ENCODE data around the gene TFB2M. TPM values are rescaled to one million over a fixed set of nuclear protein-coding genes. Genes with fewer than 3 reads are reported as not detected.
A peak's percentile ranks its signal among the peaks of the same experiment; 100 is the strongest.

TFB2M gene
- total RNA-seq, 1 experiment from 2014 or later, result 45.3 TPM

DNA sequence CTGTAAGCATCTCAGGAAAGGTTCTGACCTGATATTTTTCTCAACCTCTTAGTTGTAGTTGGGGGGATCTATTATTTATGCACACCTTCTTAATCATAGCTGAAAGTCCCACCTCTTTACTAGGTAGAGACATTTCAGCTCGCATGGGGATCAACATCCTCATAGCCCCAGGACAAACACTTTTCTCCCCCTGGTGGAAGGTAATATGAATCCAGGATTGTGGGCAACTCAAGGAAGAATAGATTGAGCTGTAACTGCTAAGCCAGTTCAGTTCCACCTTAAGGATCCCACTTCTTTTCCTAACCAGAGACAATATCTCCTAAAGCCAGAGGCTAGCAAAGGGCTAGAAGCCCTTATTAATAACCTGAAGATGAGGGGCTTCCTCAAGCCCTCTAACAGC is 33.5 kb downstream of the TFB2M start:
- in situ Hi-C loops (cut with HindIII; ENCODE audit: low pct_unique_long_range_greater_than_20kb, low sequenced_read_pairs), result loop anchor here (25.0 kb wide), 1 partner anchor 130 kb away; no protein-coding TSS in a partner anchor
- no peak for DNase-seq (ENCODE audit: low read depth, low spot score)

DNA sequence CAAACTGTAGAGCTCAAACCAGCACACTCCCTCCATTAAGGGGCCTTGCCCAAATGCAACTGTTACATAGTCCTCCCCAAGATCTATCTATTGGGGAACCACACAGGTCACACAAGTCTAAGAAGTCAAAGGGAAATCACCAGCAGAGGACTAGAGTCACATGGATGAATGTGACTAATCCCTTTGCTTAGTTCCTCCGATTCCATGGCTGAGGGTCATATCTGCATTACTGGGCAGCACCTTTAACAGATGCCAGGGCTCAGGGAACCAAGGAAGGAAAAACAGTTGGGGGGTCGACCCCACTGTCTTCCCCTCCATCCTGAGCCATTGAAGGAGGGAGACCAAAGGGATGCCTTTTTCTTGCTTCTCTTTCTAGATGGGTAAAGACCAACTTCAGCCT is 35.6 kb downstream of the TFB2M start:
- in situ Hi-C loops (cut with HindIII; ENCODE audit: low pct_unique_long_range_greater_than_20kb, low sequenced_read_pairs), result loop anchor here (25.0 kb wide), 1 partner anchor 132 kb away; no protein-coding TSS in a partner anchor
- no peak for DNase-seq (ENCODE audit: low read depth, low spot score)

DNA sequence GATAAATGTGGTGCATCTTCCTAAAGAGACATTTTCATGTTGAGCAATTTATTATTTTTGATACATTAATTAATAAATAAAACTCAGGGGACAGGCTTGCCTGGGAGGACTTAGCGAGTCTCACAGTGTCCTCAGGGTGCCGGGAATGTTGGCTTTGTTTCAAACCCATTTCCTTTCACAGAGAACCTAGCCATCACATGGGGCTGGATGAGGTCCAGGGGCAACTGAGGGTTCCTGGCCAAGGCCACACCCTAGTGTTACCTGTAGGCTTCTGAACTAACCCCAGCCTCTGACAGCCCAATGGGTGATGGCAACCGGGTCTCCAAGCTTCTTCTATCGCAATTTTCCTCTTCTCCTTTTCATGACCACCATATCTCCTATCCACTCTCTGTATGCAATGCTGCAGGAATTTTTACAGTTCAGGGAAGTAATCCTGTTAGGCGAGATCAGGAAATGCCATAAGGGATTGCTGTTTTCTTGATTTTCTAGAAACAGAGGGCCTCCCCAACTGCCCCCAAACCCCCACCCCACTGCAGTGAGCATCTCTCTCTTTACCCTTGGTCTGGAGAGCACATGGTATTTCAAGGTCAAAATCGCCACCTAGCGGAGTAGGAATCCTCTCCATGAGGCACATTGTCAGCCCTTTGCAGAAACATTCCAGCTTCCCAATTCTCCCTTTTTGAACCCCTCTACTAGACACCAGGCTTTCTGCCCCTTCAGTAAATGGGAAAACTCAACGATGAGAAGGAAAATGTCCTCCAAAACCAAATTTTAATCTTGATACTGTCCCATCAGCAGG is 36.9 kb downstream of the TFB2M start:
- in situ Hi-C loops (cut with HindIII; ENCODE audit: low pct_unique_long_range_greater_than_20kb, low sequenced_read_pairs), result loop anchor here (25.0 kb wide), 1 partner anchor 133 kb away; no protein-coding TSS in a partner anchor
- DNase-seq (ENCODE audit: low read depth, low spot score), result peak; percentile 47

DNA sequence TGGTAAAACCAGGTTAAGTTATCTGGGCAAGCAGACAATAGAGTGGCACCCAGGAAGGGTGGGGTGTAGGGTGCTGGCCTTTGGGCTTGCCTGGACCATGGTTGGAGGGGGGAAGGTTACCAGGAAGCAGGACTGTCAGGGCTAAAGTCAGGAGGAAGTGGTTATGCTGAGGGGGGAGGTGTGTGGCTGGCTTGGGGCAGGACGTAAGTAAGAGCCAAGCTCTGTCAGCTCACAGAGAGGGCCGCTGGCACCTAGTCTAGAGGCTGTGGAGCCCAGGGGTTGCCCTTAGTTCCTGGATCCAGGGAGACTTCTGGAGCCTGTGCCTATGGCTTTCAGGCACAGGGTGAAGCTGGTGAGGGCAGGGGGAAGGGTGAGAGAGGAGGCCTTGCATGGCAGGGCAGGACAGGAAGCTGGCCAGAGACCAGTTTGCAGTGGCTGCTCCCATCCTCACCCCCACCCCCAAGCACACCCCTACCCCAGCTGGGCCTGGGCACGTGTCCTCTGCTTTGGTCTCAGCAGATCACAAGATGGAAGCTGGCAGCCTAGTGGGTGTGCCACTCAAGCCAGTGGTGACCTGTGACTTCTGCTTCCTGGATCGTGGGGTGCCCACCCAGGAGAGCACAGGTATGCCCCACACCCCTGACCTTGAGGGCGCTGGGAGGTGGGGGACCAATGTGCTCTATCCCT is 38.5 kb downstream of the TFB2M start:
- in situ Hi-C loops (cut with HindIII; ENCODE audit: low pct_unique_long_range_greater_than_20kb, low sequenced_read_pairs), result loop anchor here (25.0 kb wide), 1 partner anchor 135 kb away; no protein-coding TSS in a partner anchor
- DNase-seq (ENCODE audit: low read depth, low spot score), result no peak

DNA sequence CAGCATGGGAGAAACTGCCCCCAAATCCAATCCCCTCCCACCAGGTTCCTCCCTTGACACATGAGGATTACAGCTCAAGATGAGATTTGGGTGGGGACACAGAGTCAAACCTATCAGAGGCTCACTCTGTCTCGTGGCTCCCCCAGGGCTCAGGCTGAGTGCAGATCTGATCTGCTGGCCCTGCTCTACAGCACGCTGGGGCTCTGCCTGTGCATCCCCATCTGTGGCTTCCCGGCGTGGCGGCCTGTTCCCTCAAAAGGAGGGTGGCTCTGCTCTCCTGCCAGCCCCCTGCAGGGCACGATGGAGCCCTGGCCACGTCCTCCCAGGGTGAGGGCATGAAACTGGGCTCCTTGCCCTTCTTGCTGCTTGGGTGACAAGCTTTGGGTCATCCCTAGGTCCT is 39.1 kb downstream of the TFB2M start:
- no peak for DNase-seq (ENCODE audit: low read depth, low spot score)
- in situ Hi-C loops (cut with HindIII; ENCODE audit: low pct_unique_long_range_greater_than_20kb, low sequenced_read_pairs), result loop anchor here (25.0 kb wide), 1 partner anchor 135 kb away; no protein-coding TSS in a partner anchor

DNA sequence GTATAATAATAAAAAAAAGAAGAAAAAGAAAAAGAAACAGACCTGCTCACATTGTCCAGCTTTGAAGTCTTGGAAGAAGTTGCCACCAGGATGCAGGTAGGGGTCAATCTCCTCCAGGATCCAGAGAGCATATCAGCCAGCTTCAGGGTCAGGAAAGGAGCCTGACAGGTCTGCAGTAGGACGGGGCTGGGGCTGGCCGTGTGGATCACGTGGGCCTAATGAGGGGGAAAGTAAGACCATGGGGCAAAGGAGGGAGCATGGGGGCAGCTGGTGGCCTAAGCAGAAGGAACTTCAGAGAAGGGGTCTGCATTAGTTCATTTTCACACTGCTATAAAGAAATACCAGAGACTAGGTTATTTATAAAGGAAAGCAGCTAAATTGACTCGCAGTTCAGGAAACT is 39.7 kb downstream of the TFB2M start:
- DNase-seq (ENCODE audit: low read depth, low spot score), result no peak
- in situ Hi-C loops (cut with HindIII; ENCODE audit: low pct_unique_long_range_greater_than_20kb, low sequenced_read_pairs), result loop anchor here (25.0 kb wide), 1 partner anchor 136 kb away; no protein-coding TSS in a partner anchor

DNA sequence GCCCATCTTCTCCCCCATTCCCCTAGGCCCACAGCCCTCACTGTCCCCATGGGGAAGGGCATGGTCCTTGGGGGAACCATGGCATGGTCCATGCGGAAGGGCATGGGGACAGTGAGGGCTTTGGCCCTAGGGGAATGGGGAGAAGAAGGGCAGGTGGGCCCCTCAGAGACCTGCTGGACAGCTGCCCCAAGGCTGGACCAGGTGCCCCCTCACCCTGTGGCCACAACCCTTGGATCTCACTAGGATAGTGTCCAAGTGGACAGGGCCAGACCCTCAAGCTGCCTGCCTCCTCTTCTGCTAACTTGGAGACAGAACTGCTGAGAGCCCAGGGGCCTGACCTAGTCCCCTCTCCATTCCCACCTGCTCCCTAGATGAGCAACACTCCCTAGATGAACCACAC is 46.5 kb downstream of the TFB2M start:
- in situ Hi-C loops (cut with HindIII; ENCODE audit: low pct_unique_long_range_greater_than_20kb, low sequenced_read_pairs), result no loop called here
- no peak for DNase-seq (ENCODE audit: low read depth, low spot score)

DNA sequence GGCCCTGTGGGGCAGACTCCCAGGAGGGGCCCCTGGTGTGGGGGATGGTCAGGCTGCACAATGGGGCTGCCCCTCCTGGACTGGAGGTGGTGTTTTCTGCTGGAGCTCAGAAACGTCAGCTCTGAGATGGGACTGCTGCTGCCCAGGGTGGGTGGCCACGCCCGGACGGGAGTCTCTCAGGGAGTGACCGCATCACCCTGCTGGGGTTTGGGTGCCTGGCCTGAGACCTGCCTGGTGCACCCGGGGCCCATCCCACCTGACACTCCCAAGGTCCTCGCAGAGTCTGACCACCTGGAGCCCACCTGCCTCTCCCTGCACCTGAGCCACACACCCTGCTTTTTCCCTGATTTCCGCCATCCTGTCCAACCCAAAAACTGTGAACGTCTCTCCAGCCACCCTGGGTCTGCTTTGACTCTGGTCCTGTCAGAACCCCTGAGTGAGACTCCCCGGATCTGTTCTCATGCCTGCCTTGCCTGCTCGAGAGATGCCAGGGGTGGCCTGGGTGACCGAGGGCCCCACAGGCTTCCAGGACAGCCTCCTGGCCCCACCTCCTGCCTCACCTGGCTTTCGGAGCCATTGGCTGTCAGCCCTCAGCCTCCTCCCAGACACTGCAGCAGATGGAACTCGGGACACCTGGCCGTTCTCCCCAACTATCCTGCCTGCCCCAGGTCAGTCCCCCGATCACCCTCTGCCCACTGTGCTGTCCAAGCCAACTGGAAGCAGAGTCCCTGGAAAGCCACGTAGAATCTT is 47.4 kb downstream of the TFB2M start:
- in situ Hi-C loops (cut with HindIII; ENCODE audit: low pct_unique_long_range_greater_than_20kb, low sequenced_read_pairs), result no loop called here
- no peak for DNase-seq (ENCODE audit: low read depth, low spot score)

DNA sequence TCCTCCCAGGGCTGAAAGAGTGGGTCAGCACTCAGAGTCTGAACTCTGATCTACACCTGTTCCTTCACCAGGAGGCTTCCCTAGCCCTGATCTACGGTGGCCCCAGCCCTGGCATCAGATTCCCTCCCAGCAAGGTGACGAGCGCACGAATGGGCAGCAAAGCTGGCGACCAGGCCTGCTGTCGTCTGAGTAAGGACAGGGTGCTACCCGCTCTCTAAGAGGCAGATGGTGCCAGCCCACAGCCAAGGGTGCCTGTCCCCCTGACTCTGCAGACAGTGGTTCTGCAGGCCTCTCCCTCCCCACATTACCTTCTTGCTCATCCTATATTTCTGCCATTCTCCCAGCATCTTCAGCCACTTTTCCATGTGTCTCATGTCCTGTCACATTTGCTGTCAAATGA is 48.7 kb downstream of the TFB2M start:
- no peak for DNase-seq (ENCODE audit: low read depth, low spot score)
- in situ Hi-C loops (cut with HindIII; ENCODE audit: low pct_unique_long_range_greater_than_20kb, low sequenced_read_pairs), result no loop called here

DNA sequence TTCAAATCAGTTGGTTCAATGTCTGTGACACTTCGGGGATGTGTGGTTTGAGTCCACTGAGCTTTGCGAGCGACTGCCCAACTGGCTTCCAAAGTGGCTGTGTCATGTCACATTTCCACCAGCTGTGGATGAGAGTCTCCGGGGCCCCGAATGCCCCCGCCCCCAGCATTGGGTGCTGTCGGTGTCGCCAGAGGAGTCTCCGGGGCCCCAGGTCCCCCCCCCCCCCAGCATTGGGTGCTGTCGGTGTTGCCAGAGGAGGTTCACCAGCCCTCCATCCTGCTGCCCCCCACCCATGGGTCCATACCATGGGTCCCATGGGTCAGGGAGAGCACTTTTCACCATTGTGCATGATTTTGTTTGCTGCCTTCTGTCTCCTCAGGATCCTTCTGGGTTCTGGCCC is 49.9 kb downstream of the TFB2M start:
- DNase-seq (ENCODE audit: low read depth, low spot score), result no peak
- in situ Hi-C loops (cut with HindIII; ENCODE audit: low pct_unique_long_range_greater_than_20kb, low sequenced_read_pairs), result no loop called here

DNA sequence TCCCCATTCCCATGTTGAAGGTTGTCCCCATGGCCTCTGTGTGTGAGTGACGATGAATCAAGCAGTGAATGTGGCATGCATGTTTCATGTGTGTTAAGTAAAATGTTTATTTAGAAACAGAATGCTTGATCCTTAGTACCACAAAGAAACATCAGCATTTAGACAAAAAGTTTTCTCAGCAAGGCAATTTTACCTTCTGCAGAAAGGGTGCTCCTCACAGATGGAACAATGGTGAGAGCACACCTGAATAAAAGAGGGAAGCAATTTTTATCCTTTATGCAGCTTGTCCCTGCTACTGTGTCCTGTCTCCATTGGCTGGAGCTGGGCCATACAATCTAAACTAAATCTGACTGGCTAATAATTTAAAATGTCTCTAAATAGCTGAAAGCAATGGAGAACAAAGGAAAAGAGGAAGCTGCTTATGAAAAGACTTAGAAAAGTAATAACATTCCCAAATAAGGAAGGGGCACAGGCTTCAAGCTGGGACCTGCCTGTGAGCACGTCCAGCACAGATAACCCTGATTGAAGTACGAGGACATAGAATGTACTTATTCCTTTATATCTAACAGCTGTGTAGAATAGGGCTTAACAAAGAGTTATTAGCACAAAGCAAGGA is 50.6 kb downstream of the TFB2M start:
- in situ Hi-C loops (cut with HindIII; ENCODE audit: low pct_unique_long_range_greater_than_20kb, low sequenced_read_pairs), result no loop called here
- no peak for DNase-seq (ENCODE audit: low read depth, low spot score)

DNA sequence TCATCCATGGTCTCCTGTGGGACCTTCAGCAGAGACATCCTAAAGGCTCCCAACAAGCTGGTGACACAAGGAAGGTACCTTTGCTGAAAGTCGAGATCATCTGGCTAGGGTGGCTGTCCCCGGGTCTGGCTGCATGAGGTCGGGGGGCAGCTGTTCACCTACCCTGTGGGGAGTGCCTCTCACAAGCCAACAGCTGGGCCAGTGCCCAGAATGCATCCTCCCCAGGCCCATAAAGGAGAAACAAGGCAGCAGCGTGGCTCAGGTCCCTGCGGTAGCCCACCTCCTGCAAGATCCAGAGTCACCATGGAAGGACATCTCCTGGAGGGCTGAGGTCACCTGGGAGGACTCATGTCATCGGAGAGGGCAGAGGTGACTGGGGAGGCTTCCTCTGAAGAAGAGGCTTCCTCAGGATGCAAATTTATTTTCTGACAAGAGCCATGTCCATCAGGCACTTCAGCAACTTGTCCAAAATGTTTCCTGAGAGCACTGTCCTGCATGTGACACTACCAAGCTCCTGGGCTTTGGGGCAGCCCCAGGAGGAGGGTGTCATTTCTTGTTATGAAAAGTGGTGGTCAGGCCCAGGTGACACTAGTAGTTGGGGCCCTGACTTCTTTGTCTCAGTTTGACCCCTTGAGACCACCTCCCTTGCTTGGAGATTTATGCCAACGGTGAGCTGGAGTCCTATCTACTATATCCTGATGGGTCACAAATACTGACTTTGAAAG is 52.3 kb downstream of the TFB2M start:
- DNase-seq (ENCODE audit: low read depth, low spot score), result no peak
- in situ Hi-C loops (cut with HindIII; ENCODE audit: low pct_unique_long_range_greater_than_20kb, low sequenced_read_pairs), result no loop called here

DNA sequence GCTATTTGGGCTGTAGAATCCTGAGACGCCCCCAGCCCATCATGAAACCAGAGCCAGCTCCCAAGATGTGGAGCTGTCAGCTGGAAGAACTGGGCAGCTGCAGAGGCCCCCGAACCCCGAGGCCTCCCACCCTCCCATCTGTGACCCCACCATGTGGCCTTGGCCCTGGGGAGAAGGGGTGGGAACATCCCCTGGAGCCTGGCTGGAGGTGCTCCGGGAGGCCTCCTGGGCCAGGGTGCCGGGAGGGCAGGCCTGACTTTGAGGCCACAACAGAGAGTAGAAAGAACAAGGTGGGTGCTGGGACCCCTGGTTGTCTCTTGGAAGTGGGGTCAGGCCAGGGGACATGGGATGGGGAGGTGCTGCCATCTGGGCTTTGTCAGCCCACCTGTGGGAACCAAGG is 53.0 kb downstream of the TFB2M start:
- DNase-seq (ENCODE audit: low read depth, low spot score), result no peak
- in situ Hi-C loops (cut with HindIII; ENCODE audit: low pct_unique_long_range_greater_than_20kb, low sequenced_read_pairs), result no loop called here

DNA sequence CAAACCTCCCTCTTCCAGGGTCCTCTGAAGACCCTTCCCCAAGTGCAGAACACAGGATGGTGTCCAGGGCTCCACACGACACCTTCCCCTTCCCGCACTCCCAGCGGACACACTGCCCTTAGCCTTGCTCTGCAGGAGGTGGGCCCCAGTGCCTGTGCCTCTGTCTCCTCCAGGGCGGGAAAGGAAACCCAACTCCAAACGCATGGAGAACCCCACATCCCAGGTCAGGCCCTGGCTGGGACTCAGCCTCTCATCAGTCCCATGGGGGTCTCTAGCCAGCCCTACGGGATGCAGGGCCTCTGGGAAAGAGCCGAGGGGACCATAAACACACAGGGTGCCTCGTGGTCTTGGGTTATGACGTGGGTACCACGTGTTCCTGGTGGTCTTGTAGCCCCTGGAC is 53.4 kb downstream of the TFB2M start:
- DNase-seq (ENCODE audit: low read depth, low spot score), result no peak
- in situ Hi-C loops (cut with HindIII; ENCODE audit: low pct_unique_long_range_greater_than_20kb, low sequenced_read_pairs), result no loop called here

DNA sequence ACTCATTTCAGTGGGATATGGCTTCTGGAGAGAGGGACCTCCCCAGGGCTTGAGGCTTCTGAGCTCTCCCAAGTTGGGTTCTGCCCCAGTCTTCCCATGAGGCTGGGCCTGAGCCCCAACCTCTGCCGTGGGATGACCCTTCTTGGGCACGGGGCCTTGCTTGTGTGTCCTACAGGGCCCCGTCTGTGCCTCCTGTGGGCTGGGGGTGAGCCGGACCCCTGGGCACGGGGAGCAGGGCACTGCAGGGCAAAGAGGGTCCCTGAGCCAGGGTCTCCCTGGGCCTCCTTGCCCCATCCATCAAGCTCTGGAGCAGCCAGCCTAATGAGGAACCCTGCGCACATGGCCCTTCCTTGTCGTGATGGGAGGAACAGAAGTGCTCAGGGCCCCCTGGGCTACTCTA is 53.8 kb downstream of the TFB2M start:
- DNase-seq (ENCODE audit: low read depth, low spot score), result no peak

DNA sequence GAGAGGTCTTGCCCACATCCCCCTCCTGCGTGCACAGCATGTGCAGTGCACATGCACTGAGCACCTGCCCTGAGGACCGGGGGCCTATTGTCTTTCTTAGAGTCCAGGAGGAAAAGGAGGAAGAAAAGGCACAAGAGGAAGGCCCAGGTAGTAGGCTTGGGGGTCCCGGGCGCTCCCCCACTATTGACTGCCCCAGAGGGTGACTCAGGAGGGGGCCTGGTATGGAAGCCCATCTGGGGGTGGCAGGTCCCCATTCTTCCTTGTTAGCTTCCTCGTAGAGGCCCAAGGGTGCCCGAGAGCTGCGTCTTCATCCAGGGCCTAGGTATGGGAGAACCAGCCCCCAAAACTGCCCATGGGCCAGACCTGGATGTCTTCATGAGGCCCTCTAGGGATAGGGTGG is 54.9 kb downstream of the TFB2M start:
- in situ Hi-C loops (cut with HindIII; ENCODE audit: low pct_unique_long_range_greater_than_20kb, low sequenced_read_pairs), result no loop called here
- DNase-seq (ENCODE audit: low read depth, low spot score), result no peak

More for the DNA sequence above, 53.8 kb downstream of the TFB2M start:
- in situ Hi-C loops (cut with HindIII; ENCODE audit: low pct_unique_long_range_greater_than_20kb, low sequenced_read_pairs), result no loop called here

Measured in SK-MEL-5 (cell line).